ENCODE data around the gene CFAP77. TPM values are rescaled to one million over a fixed set of nuclear protein-coding genes. Genes with fewer than 3 reads are reported as not detected.

The CFAP77 gene
- total RNA-seq, result under 0.01 TPM in 1 of 2 replicates, not detected in the other

DNA sequence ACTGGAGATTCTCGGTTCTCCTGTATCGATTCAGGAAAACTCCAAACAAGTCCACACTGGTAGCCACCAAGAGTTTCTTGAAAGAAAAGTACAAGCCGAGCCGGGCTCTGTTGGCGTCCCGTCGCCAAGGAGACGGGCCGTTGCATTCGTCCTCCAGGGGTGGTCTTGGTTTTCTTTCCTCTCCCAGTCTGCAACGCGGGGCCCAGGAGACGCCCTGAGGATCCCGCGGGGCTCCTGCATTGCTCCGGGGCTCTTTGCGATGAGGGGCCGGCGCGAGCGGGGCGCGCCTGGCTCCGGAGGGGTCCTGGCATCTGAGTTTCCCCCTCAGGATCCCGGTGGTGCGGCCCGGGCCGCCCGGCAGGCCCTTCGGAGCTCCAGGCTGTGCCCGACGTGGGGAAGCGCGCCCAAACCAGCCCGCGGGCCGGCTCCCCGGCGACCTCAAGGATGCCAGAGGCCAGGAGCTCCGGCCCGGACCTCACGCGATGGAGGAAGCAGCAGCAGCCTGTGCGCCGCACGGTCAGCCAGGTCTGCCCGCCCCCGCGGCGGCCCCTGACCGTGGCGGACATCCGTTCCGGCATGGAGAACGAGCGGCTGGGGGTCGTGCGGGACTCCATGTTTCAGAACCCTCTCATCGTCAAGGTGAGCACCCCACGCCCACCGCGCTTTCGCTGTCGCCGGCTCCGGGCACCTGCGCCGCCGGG is at the start of gene CFAP77:
Gene CFAP77 (plus strand): TSS at position 384 of the 701 bp plus-strand sequence. CDS start 61 bp downstream, at position 445.

DNA sequence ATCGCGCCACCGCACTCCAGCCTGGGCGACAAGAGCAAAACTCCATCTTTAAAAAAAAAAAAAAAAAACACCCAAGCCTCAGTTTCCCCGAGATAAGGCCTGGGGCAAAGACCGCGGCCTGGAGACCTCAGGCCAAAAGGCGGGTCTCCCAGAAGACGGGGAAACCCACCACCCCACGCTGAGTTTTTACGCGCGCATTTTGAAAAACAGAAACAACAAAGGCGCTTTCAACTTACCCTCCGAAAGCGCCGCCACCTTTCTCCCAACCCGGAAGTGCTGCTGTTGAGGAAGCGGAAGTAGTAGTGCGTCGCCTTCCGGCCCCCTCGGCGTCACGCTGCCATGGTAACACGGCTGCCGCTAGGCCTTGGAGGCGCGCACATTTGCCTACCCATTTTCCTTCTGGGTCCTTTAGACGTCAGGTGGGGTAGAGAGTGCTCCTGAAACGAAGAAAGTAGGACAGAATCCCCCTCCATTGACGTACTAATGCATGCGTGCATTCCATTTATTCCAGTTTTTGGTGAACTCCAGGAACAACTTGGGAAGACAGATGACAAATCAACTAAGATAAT is 3.4 kb upstream of the CFAP77 start, which contains the start of gene TTF1:
Gene TTF1 (minus strand): TSS at position 287 of the 569 bp plus-strand sequence. CDS start 4,019 bp downstream, outside the sequence.

DNA sequence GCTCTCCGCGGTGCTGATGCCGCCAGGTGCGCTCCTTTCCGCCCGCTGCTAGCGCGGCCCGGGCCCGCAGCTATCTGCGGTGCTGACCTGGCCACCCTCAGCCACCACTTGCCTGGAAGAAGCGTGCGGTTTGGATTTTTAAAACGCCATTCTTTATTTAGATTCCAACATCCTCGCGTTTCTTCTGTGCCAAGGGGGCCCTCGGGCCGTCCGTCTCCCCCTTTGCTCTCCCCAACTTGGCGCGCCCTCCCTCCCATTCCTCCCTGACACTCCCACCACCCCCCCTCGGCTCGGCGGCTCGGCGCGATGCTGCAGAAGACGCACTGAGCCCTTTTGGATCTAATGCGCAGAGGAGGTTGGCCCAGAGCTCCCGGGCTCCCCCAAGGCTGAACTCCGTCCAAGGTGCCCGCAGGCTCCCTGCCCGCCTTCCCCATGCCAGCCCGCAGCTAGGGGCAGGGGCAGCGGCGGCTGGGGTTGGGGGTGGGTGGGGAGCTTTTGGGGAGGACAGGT is 172.3 kb downstream of the CFAP77 start, which contains the start of gene BARHL1:
Gene BARHL1 (plus strand): TSS at position 331 of the 510 bp plus-strand sequence. CDS start 192 bp downstream, outside the sequence.

Other genes with a start within 250 kb of the CFAP77 start
- under 0.01 TPM in 2 replicates for gene NTNG2, start 248.2 kb upstream of the CFAP77 start, total RNA-seq
- gene SETX, start 55.2 kb upstream of the CFAP77 start, total RNA-seq, result 52.3 and 73.7 TPM in 2 replicates
- gene TTF1, start 3.4 kb upstream of the CFAP77 start, total RNA-seq, result 10.1 and 10.8 TPM in 2 replicates
- gene BARHL1, start 172.4 kb downstream of the CFAP77 start, total RNA-seq, result not detected in 2 replicates

All from epithelial cell of umbilical artery (primary cell).